ENCODE measurements around the gene FOXP1.

FOXP1 gene

DNA sequence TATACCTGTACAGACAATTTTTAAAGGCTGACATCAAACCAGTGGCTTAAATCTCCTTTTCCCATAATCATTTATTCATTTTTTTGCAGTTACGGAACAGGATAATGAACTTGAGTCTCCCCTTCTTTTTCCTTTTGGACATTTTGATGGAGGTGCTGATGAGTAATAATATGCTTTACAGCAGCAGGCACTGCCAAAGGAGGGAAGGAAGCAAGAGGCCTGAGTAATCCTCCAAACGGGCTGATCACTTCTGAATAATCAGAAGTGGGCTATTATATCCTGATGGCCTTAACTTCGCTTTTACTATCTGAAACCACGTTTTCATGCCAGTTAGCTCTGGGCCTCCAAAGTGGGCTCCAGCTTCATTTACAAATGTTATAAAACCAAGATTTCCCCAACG is 527.2 kb downstream of the FOXP1 start:
- TF ChIP-seq, protein P1, sequence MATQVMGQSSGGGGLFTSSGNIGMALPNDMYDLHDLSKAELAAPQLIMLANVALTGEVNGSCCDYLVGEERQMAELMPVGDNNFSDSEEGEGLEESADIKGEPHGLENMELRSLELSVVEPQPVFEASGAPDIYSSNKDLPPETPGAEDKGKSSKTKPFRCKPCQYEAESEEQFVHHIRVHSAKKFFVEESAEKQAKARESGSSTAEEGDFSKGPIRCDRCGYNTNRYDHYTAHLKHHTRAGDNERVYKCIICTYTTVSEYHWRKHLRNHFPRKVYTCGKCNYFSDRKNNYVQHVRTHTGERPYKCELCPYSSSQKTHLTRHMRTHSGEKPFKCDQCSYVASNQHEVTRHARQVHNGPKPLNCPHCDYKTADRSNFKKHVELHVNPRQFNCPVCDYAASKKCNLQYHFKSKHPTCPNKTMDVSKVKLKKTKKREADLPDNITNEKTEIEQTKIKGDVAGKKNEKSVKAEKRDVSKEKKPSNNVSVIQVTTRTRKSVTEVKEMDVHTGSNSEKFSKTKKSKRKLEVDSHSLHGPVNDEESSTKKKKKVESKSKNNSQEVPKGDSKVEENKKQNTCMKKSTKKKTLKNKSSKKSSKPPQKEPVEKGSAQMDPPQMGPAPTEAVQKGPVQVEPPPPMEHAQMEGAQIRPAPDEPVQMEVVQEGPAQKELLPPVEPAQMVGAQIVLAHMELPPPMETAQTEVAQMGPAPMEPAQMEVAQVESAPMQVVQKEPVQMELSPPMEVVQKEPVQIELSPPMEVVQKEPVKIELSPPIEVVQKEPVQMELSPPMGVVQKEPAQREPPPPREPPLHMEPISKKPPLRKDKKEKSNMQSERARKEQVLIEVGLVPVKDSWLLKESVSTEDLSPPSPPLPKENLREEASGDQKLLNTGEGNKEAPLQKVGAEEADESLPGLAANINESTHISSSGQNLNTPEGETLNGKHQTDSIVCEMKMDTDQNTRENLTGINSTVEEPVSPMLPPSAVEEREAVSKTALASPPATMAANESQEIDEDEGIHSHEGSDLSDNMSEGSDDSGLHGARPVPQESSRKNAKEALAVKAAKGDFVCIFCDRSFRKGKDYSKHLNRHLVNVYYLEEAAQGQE (IDR thresholded peaks at IDR 0.05; ENCODE audit: insufficient read depth in 1 of 2, low read depth in 2 of 2, low read length in 2 of 2) = no peak
- no peak for TF ChIP-seq SIN3A (IDR thresholded peaks at IDR 0.05; ENCODE audit: borderline replicate concordance, insufficient read depth, low read length)
- TF ChIP-seq POLR2AphosphoS5 (IDR thresholded peaks at IDR 0.05; ENCODE audit: low read depth, low read length) = no peak
- TF ChIP-seq TAF1 (IDR thresholded peaks at IDR 0.05; ENCODE audit: borderline replicate concordance, insufficient read depth, low read length) = no peak
- TF ChIP-seq FOXP2 (optimal IDR thresholded peaks at IDR 0.05; ENCODE audit: borderline replicate concordance, extremely low read depth, extremely low read length, insufficient read depth) = no peak

DNA sequence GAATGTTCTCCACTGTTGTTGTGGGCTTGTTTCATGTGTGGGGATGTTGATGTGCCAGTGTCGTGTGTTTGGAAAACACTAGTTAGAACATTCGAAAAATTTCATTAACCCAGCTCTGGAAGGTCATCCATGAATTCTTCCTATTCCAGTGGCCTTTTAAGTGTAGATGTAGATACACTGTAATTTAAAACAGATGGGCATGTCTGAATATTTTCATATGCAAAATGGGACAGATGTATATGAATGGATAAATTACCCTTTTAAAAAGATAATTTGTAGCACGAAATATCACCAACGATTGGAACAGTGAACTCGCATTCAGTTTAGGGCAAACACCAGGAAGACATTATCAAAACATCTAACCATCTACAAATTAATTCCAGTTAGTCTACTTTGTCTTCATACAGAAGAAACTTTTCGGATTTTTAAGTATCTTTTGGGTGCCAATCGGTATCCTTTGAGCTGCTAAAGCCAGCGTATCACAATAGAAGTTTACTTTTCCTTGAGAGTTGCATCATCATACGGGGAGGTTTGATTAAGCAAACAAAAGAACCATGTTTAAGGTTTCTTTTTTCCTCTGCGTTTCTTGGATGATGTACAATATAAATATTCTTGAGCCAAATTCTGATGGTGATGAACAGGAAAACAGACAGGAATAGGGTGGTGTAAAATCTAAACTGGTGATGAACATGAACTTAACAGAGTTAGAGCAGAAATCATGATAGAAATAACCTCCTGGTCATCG is 528.1 kb downstream of the FOXP1 start:
- TF ChIP-seq POLR2AphosphoS5 (IDR thresholded peaks at IDR 0.05; ENCODE audit: low read depth, low read length) (no peak), SIN3A (IDR thresholded peaks at IDR 0.05; ENCODE audit: borderline replicate concordance, insufficient read depth, low read length) (no peak), TAF1 (IDR thresholded peaks at IDR 0.05; ENCODE audit: borderline replicate concordance, insufficient read depth, low read length) (no peak)
- TF ChIP-seq, protein P1 (IDR thresholded peaks at IDR 0.05; ENCODE audit: insufficient read depth in 1 of 2, low read depth in 2 of 2, low read length in 2 of 2) = no peak

DNA sequence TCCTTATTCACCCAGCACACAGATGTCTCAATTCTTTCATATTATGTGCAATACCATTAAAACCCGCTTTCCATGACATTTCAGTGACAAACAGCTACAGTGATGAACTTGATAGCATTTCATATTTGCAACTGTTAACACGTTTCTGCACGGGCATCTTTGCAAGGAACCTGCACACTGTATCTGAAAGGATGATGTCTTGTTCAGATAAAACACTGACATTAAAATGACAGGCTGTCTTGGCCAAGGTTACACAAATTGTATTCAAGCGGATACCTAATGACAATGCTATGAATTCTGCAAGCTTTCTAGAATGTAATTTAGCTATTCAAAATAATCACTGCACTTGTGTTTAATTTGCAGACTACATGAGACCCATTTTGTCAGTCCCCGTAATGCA is 529.2 kb downstream of the FOXP1 start:
- TF ChIP-seq POLR2AphosphoS5 (IDR thresholded peaks at IDR 0.05; ENCODE audit: low read depth, low read length) (no peak), FOXP2 (optimal IDR thresholded peaks at IDR 0.05; ENCODE audit: borderline replicate concordance, extremely low read depth, extremely low read length, insufficient read depth) (no peak), TAF1 (IDR thresholded peaks at IDR 0.05; ENCODE audit: borderline replicate concordance, insufficient read depth, low read length) (no peak), SIN3A (IDR thresholded peaks at IDR 0.05; ENCODE audit: borderline replicate concordance, insufficient read depth, low read length) (no peak)
- TF ChIP-seq, protein P1 (IDR thresholded peaks at IDR 0.05; ENCODE audit: insufficient read depth in 1 of 2, low read depth in 2 of 2, low read length in 2 of 2) = no peak

GRCh38 chr3:71053495-71053894 is 530.0 kb downstream of the FOXP1 start:
- TF ChIP-seq FOXP2 (optimal IDR thresholded peaks at IDR 0.05; ENCODE audit: borderline replicate concordance, extremely low read depth, extremely low read length, insufficient read depth) (no peak), POLR2AphosphoS5 (IDR thresholded peaks at IDR 0.05; ENCODE audit: low read depth, low read length) (no peak), SIN3A (IDR thresholded peaks at IDR 0.05; ENCODE audit: borderline replicate concordance, insufficient read depth, low read length) (no peak), TAF1 (IDR thresholded peaks at IDR 0.05; ENCODE audit: borderline replicate concordance, insufficient read depth, low read length) (no peak)
- TF ChIP-seq, protein P1 (IDR thresholded peaks at IDR 0.05; ENCODE audit: insufficient read depth in 1 of 2, low read depth in 2 of 2, low read length in 2 of 2) = no peak
